Spleen (tissue), 7 donors: Measurements from ENCODE around the gene LMOD1.

Experiments
- CTCF ChIP-seq, 11 experiments: fragments of 200-600 bp in 7 of 11; fragments of 450-650 bp in 4 of 11; sonication (generic) in 4 of 11; IDR thresholded peaks in 8 of 11; conservative IDR thresholded peaks in 3 of 11; 1 replicate in 7 of 11; 2 replicates in 4 of 11; pipeline versions ENCODE4 v1.4.0 to v1.8.0; 2016 to 2021; ENCODE audit warnings: antibody characterized with exemption in 11 of 11, inconsistent platforms in 4 of 11, mild to moderate bottlenecking in 1 of 11
- POLR2AphosphoS5 ChIP-seq, 3 donors: sonication (generic); formaldehyde crosslinking; IDR thresholded peaks; one replicate each; pipeline ENCODE4 v1.5.1; 2017; ENCODE audit warnings: antibody characterized with exemption in 3 of 3
- donor health status: DM: no; HTN: no; CAD: no; lungs with moderate emphysema.
- donor health status: DM: no; HTN: no; CAD: no.
- donor health status: DM: no; HTN: no; CAD: no.

GRCh38 chr1:201945863-201946223, 505 bp downstream of the LMOD1 start:
- TF ChIP-seq CTCF (IDR thresholded peaks at IDR 0.05 in 8 of 11, conservative IDR thresholded peaks at IDR 0.05 in 3 of 11) (no peak), POLR2AphosphoS5 (IDR thresholded peaks at IDR 0.05) (no peak)
